ENCODE measurements around the gene NR2F1. TPM values are rescaled to one million over a fixed set of nuclear protein-coding genes. Genes with fewer than 3 reads are reported as not detected.
A peak's percentile ranks its signal among the peaks of the same experiment; 100 is the strongest.

The NR2F1 gene
- total and polyA plus RNA-seq, 2 experiments from 2014 or later, result 7.3 to 19.9 TPM

GRCh38 chr5:93575461-93576414 lies 7.3 kb upstream of the NR2F1 start:
- TF ChIP-seq CTCF (IDR thresholded peaks at IDR 0.05; ENCODE audit: poor library complexity), result no peak
- TF ChIP-seq EZH2 (IDR thresholded peaks at IDR 0.05; ENCODE audit: borderline replicate concordance), result no peak
- TF ChIP-seq EZH2phosphoT487 (IDR thresholded peaks at IDR 0.05; ENCODE audit: low read depth, severe bottlenecking, unreplicated experiment), result no peak
- Histone ChIP-seq H3K79me2 (no peaks in the 10 kb centered on the region), H3K4me2 (no peak overlapping the region), H4K20me1 (ENCODE audit: insufficient read depth, poor library complexity, severe bottlenecking) (no peaks in the 10 kb centered on the region), H3K9me3 (ENCODE audit: low read depth) (no peaks in the 10 kb centered on the region), H3K27me3 (peaks cover 100% of the 10 kb centered on the region), H3K36me3 (replicated peaks; ENCODE audit: insufficient read depth, low read depth) (no peaks in the 10 kb centered on the region), H3K27ac (no peak overlapping the region), H3K9me2 (replicated peaks; ENCODE audit: insufficient read depth) (no peaks in the 10 kb centered on the region), H3K4me1 (ENCODE audit: insufficient read depth) (peaks cover 25% of the 10 kb centered on the region), H2AFZ (no peak overlapping the region), H3K4me3 (no peak overlapping the region)
- no peak for DNase-seq (ENCODE audit: low spot score)
- WGBS (ENCODE audit: low lambda C conversion rate, missing lambda C conversion rate), result 53% methylated on average over 6 of the region's 6 CpGs

DNA sequence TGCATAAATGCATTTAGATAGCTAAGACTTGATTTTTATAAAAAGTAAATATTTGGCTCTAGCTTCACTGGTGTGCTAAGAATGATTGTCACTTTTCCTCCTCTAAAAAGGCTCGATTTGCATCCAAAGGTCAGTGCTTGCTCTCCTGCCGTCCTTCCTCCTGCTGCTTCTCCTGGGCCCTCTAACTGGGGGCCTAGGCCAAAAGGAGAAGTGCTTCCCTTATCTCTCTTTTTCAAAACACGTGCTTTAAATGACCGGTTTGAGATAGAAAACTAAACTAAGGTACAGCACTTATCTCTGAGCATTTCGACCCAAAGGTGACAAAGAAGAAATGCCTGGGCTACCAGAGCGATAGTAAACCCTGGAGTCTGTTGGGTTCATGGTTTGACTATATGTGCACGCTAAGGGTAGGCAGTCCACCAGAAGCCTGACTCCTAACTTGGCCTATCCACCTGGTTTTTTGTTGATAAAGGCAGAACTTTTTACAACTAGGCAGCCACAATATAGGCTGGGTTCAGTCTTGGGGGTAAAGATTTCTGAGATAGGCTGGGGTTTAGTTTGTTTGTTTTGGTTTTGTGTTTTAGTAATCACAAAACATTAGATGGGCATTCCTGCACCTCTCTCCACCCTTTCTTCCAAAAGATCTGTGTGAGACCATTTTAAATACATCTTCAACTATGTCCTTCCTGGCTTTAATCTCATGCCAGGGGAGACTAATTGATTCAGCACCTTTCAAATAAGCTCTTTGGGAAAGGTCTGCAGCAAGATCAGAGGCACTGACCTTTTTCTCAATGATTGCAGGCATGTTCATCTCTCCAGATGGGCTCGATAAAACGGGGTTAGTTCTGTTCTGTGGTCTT lies 5.8 kb upstream of the NR2F1 start:
- Histone ChIP-seq H3K27me3 (peaks cover 94% of the 10 kb centered on the region), H3K79me2 (no peaks in the 10 kb centered on the region), H2AFZ (no peak overlapping the region), H3K9me3 (ENCODE audit: low read depth) (no peaks in the 10 kb centered on the region), H3K9me2 (replicated peaks; ENCODE audit: insufficient read depth) (no peaks in the 10 kb centered on the region), H3K4me2 (no peak overlapping the region), H3K4me1 (ENCODE audit: insufficient read depth) (peaks cover 19% of the 10 kb centered on the region), H4K20me1 (ENCODE audit: insufficient read depth, poor library complexity, severe bottlenecking) (no peaks in the 10 kb centered on the region), H3K27ac (no peak overlapping the region), H3K36me3 (replicated peaks; ENCODE audit: insufficient read depth, low read depth) (no peaks in the 10 kb centered on the region), H3K4me3 (no peak overlapping the region)
- no peak for DNase-seq (ENCODE audit: low spot score)
- TF ChIP-seq EZH2 (IDR thresholded peaks at IDR 0.05; ENCODE audit: borderline replicate concordance) (no peak), EZH2phosphoT487 (IDR thresholded peaks at IDR 0.05; ENCODE audit: low read depth, severe bottlenecking, unreplicated experiment) (no peak), CTCF (IDR thresholded peaks at IDR 0.05; ENCODE audit: poor library complexity) (no peak)
- WGBS (ENCODE audit: low lambda C conversion rate, missing lambda C conversion rate), result 39% methylated on average over 9 of the region's 9 CpGs

DNA sequence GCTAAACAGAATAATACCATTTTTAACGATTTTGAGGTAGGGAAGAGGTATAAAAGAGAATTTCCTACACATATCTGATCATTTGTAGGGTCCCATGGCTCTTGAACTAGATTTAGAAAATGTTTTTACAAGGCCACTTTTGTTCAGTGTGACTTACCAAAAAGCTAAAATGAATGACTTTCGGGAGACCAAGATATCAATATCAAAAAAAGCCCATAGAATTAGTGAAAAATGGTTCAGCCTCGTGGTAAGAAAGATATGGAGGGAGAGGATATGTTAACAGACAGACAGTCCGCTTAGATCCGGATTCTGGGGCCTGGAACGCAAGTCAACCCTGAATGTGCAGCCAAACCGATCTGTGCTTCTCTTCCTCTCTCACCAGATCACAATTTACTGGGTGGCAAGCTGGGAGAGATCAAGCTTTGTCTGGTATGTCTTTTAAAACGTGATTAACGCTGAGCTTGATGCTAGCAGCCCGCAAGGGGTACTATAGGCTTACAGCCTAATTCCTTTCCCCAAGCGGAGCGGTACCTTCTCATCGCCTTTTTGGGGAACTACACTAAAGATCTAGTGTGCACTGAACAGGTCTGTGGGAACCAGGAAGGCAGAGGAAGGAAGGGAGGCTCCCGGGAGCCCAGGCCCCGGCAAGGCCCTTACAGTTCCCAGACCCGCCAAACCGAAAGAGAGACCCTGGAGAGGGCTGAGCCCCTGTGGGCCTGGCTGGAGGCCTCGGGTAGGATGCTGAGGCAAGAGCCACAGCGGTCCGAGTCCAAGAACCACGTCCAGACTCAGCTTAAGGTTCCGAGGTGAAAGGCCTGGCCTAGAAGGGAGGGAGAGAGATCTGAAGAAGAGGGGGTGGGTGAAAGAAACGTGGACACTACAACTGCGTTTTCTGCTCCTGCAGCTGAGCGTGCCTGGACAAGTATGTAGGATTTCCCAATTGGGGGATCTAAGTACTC lies 4.9 kb upstream of the NR2F1 start:
- H3K27me3 ChIP-seq, result peaks cover 93% of the 10 kb centered on the region
- peaks cover 16% of the 10 kb centered on the region for H3K4me1 ChIP-seq (ENCODE audit: insufficient read depth)
- H3K36me3 ChIP-seq (replicated peaks; ENCODE audit: insufficient read depth, low read depth), result no peaks in the 10 kb centered on the region
- H3K79me2 ChIP-seq, result no peaks in the 10 kb centered on the region
- WGBS (ENCODE audit: low lambda C conversion rate, missing lambda C conversion rate), result 44% methylated on average over 25 of the region's 25 CpGs
- H2AFZ ChIP-seq, result no peak overlapping the region
- peak; percentile 48 for TF ChIP-seq EZH2 (IDR thresholded peaks at IDR 0.05; ENCODE audit: borderline replicate concordance)
- no peak for TF ChIP-seq CTCF (IDR thresholded peaks at IDR 0.05; ENCODE audit: poor library complexity)
- H4K20me1 ChIP-seq (ENCODE audit: insufficient read depth, poor library complexity, severe bottlenecking), result no peaks in the 10 kb centered on the region
- H3K9me3 ChIP-seq (ENCODE audit: low read depth), result no peaks in the 10 kb centered on the region
- peak overlapping the region; percentile 94 for H3K4me2 ChIP-seq
- no peaks in the 10 kb centered on the region for H3K9me2 ChIP-seq (replicated peaks; ENCODE audit: insufficient read depth)
- H3K4me3 ChIP-seq, result no peak overlapping the region
- DNase-seq (ENCODE audit: low spot score), result no peak
- H3K27ac ChIP-seq, result no peak overlapping the region
